ENCODE results near the gene TDP1.

Gene TDP1

DNA sequence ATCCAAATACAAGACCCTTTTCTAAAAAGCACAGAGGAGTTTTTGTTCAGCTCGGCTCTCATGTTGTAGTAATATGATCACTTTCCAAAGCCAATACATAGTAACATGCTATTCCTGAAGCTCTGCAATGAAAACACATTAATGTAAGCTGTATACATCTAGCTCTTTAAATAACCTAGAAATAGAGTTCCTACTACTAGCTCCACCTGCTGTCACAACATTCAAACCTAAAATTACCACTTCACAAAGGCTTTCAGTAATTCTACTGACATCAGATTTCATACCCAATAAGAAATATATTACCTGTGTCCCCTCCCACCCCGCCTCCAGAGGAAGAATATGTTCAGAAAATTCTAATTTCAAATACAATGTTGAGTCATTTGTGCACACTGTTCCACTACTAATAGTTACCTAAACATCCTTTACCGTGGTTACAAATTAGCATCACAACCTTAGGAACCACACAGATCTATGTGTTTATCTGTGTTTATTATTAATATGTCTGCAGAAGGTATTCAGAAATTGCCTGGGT is 19.0 kb upstream of the TDP1 start:
- no peak for DNase-seq (ENCODE audit: low read depth)
- H3K4me3 ChIP-seq (ENCODE audit: low read depth, low read length), result no peak overlapping the region

- no peak for DNase-seq (ENCODE audit: low read depth)
- no peak overlapping the region for H3K4me3 ChIP-seq (ENCODE audit: low read depth, low read length)
These were observed 13.8 kb upstream of the TDP1 start for GRCh38 chr14:89941830-89942377.

DNA sequence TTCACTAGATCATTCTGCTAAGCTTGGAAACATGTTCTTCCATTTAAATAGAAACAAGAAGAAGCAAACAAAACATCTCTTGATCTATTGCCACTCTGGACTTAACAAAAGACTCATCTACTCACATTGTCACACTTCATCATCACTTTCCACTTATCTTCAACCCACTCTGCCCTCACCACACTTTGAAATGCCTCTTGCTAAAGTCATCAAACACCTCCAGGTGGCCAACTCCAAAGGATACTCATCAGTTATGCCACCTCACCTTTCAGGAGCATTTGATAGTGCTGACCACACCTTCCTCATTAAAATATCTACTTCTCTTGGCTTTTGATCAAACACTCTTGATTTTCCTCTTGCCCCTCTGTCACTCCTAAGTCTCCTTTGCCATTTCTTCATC is 8.4 kb upstream of the TDP1 start:
- DNase-seq (ENCODE audit: low read depth), result no peak

DNA sequence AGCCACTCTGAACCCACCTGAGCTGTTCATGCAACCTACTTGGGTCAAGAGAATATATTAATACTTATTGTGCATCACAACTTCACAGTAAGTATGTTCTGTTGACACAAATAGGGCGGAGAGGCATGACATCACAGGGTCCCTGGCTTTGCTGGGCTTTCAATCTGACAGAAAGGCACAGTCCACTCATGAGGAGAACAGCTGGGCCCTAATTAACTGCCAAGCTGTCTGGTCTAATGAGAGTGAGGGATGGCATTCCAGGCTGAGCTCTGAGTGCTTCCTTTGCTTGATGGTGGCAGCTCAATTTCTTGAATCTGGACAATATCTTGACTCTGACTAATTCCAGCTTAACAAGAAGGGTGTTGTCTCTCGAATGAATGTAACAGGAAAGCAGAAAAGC is 3.2 kb upstream of the TDP1 start:
- no peak overlapping the region for H3K4me3 ChIP-seq (ENCODE audit: low read depth, low read length)
- no peak for DNase-seq (ENCODE audit: low read depth)

More for the DNA sequence above, 8.4 kb upstream of the TDP1 start:
- no peak overlapping the region for H3K4me3 ChIP-seq (ENCODE audit: low read depth, low read length)

DNA sequence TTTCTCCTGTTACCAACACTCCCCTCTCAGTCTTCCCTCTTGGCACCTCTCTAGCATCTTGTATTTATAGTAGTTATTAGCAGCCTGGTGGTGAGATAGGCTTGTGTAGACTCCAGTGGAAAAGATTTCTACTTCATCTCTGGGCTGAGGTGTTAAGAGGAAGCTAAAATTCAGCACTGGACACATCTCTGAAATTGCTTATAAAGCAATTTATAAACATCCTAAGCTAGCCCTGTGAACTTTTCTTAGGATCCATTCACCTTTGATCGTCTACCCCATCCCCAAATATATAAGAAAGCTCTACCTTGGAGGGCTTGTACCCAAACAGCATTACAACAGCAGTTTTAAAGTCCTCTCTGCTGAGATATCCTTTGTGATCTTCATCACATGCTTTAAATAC is 2.1 kb upstream of the TDP1 start:
- no peak overlapping the region for H3K4me3 ChIP-seq (ENCODE audit: low read depth, low read length)
- no peak for DNase-seq (ENCODE audit: low read depth)

- peak; percentile 91 for DNase-seq (ENCODE audit: low read depth)
- peak within 1 kb of the TSS; percentile 82 for H3K4me3 ChIP-seq (ENCODE audit: low read depth, low read length)
These were observed 1.4 kb upstream of the TDP1 start, which contains the start of gene EFCAB11 for GRCh38 chr14:89954070-89955021. Gene EFCAB11 (minus strand): TSS chr14:89954730. CDS start chr14:89954660, 70 bp downstream.

DNA sequence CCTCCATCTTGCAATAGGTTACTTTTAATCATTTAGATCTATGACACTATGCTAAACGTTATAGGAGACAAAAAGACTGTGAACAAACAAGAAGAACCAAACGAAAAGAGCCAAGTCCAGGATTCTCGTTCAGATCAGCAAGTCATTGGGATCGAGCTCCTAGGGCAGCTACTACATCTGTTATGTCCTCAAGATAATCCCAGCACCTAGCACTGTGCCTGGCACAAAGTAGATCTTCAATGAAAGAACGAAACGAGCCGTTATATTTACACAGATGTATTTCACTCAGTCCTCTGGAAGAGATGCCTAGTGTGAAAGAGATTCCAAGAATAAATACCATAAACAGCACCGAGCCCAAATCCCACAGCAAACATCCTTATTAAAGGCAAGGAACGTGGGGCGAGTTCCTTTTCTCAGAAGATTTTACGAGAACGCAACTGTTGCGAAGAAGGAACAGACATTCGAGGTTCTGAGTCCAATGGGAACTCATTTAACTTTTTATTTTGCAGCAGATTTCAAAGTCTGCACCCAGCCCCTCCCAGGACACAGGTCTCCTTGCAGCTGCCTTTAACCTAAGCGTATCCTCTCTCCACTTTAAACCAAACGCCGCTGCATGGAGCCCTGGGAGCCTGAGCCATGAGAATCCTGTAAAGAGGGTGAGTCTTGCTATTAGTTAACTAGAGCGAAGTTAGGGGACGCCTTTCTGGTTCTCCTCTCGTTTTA is 544 bp upstream of the TDP1 start:
- peak overlapping the region; percentile 82 for H3K4me3 ChIP-seq (ENCODE audit: low read depth, low read length)
- DNase-seq (ENCODE audit: low read depth), result no peak

- DNase-seq (ENCODE audit: low read depth), result no peak
- H3K4me3 ChIP-seq (ENCODE audit: low read depth, low read length), result peak overlapping the region; percentile 82
These were observed 908 bp downstream of the TDP1 start for GRCh38 chr14:89956661-89957009.

GRCh38 chr14:89957376-89957775 is 1.6 kb downstream of the TDP1 start:
- no peak overlapping the region for H3K4me3 ChIP-seq (ENCODE audit: low read depth, low read length)
- no peak for DNase-seq (ENCODE audit: low read depth)

- DNase-seq (ENCODE audit: low read depth), result no peak
- no peak overlapping the region for H3K4me3 ChIP-seq (ENCODE audit: low read depth, low read length)
These were observed 2.1 kb downstream of the TDP1 start for GRCh38 chr14:89957791-89958190.

DNA sequence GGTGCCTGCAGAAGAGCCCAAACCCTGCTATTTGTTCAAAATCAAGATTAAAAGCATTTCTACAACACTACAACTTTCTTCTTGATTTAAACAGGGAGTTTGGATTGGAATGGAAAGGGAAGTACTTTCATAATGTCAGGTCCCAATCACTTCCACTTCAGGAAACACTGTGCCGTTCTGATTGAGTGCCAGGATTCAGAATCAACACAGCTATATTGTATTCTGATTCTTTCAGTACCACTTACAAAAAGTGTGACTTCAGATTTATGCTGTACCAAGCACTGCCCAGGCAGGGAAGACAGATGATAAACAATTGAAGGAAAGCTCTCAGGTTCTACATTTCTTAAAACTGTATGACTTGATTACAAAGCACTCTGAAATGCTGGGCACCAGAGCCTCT is 3.2 kb downstream of the TDP1 start:
- no peak for DNase-seq (ENCODE audit: low read depth)
- H3K4me3 ChIP-seq (ENCODE audit: low read depth, low read length), result no peak overlapping the region

DNA sequence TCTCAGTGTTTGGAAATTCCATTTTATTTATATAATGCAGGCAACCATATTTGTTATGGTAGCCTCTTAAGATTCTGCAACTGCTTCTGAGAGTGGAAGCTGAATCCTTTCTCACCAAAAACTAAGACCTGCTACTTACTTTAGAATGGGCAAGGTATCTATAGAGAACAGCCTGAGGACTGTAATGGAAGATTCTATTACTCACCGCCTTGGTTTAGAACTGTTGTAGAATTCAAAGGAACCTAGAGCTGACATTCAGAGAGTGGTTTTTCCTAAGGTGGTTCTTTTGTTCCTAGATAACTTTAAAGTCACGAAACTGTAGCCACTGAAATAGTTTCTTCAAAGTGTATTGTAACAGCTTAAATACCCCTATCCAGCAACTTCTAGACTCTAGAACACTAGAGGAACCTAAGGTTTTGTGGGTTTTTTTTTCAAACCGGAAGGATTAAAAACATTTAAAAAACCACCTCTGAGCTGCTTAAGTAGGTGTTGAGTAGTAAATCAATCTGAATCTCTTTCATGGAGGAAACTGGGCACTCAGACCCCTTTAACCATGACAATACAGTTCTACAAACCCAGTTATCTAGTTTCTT is 4.2 kb downstream of the TDP1 start:
- DNase-seq (ENCODE audit: low read depth), result no peak
- no peak overlapping the region for H3K4me3 ChIP-seq (ENCODE audit: low read depth, low read length)

- DNase-seq (ENCODE audit: low read depth), result no peak
- H3K4me3 ChIP-seq (ENCODE audit: low read depth, low read length), result no peak overlapping the region
These were observed 5.2 kb downstream of the TDP1 start for GRCh38 chr14:89960914-89961313.

- H3K4me3 ChIP-seq (ENCODE audit: low read depth, low read length), result no peak overlapping the region
- no peak for DNase-seq (ENCODE audit: low read depth)
These were observed 7.7 kb downstream of the TDP1 start for GRCh38 chr14:89963288-89963978.

DNA sequence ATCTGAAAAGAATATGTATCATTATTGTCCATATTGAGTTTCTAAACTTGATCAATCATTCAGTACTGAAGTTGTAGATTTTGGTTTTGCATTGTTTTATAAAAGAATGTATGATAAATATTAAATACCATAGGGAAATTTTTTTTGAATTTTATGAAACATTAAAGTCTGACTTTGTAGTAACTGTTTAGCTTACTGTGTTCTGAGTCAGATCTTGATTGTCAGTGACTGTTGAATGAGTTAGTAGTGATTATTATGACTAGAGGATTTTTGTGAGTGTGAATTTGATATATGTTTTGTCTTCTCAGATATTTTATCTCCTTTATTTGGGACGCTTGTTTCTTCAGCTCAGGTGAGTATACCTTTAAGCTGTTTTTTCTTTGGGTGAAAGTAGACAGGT is 10.1 kb downstream of the TDP1 start:
- H3K4me3 ChIP-seq (ENCODE audit: low read depth, low read length), result no peak overlapping the region
- DNase-seq (ENCODE audit: low read depth), result no peak

- peak; percentile 22 for DNase-seq (ENCODE audit: low read depth)
- H3K4me3 ChIP-seq (ENCODE audit: low read depth, low read length), result no peak overlapping the region
These were observed 17.6 kb downstream of the TDP1 start for GRCh38 chr14:89973234-89973823.

GRCh38 chr14:89977668-89978067 is 21.9 kb downstream of the TDP1 start:
- no peak overlapping the region for H3K4me3 ChIP-seq (ENCODE audit: low read depth, low read length)
- DNase-seq (ENCODE audit: low read depth), result no peak

- no peak overlapping the region for H3K4me3 ChIP-seq (ENCODE audit: low read depth, low read length)
- no peak for DNase-seq (ENCODE audit: low read depth)
These were observed 22.9 kb downstream of the TDP1 start for GRCh38 chr14:89978656-89979055.

- H3K4me3 ChIP-seq (ENCODE audit: low read depth, low read length), result no peak overlapping the region
- DNase-seq (ENCODE audit: low read depth), result no peak
These were observed 27.6 kb downstream of the TDP1 start for GRCh38 chr14:89983375-89983774.

All from skeletal muscle cell (primary cell).